Measurements from ENCODE around the gene PPP2R5E.
"Not testable (repeated sequence)": the region's sequence is repeated elsewhere in the genome, so short reads cannot be mapped to it uniquely, and the experiment has no call there.

The PPP2R5E gene

GRCh38 chr14:63426838-63427352 lies 116.3 kb downstream of the PPP2R5E start:
- no peak for DNase-seq

- no peak for DNase-seq
Observed at GRCh38 chr14:63423889-63424288, 119.3 kb downstream of the PPP2R5E start.

- DNase-seq = no peak
Observed at GRCh38 chr14:63423381-63423780, 119.8 kb downstream of the PPP2R5E start.

GRCh38 chr14:63421919-63422318 lies 121.3 kb downstream of the PPP2R5E start:
- no peak for DNase-seq

- DNase-seq = no peak
Observed at GRCh38 chr14:63421226-63421625, 122.0 kb downstream of the PPP2R5E start.

DNA sequence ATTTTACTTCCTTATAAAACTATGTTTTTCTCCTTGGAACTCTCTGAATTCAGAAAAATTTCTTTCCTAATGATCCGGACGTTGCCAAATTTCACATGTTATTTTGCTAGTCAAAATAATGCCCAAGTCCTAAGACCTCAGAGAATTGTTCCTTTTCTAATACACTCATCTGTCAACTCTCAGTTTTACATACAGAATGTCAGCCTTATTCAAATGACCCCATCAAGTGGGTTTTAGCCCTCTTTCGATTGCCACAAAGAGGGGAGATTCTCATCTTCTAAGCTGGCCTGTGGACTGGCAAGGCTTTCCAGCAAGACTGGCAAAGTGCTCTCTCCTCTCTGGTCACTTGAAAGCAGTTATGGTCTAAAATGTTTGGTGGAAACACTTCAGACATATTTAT lies 125.2 kb downstream of the PPP2R5E start:
- no peak for DNase-seq

DNA sequence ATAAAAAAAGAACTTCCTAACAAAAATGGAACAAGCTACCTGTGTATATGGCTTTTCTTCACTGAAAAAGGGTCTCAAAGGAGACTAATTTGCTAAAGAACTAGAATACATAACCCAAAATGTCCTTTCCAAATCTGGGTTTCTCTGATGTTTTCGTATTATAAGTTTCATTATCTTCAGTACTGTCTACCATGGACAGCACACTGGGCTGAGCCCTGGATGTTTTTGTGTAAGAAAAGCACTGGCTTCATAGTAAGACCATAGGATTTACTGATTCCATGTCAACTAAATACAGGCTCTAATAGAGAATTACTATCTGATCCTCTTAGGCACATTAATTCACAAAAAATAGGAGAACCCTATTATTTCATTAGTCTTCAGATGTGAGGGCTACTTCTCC lies 130.2 kb downstream of the PPP2R5E start:
- DNase-seq = no peak

DNA sequence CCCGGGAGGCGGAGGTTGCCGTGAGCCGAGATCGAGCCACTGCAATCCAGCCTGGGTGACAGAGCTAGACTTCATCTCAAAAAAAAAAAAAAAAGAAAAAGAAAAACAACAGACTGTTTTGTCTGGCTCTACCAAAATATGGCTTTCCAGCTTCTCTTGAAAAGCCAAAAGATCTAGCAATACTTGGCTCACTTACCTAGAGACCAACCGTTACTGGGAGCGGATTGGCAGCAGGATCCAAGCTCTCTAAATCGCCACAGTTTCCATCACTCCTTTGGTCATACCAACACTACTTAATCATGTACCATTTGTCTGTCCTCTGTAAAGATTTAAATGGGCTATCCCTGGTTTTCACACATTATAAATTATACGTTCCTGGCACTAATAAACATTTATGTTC lies 136.8 kb downstream of the PPP2R5E start:
- DNase-seq = no peak

- DNase-seq = no peak
Observed at GRCh38 chr14:63405715-63406114, 137.5 kb downstream of the PPP2R5E start.

DNA sequence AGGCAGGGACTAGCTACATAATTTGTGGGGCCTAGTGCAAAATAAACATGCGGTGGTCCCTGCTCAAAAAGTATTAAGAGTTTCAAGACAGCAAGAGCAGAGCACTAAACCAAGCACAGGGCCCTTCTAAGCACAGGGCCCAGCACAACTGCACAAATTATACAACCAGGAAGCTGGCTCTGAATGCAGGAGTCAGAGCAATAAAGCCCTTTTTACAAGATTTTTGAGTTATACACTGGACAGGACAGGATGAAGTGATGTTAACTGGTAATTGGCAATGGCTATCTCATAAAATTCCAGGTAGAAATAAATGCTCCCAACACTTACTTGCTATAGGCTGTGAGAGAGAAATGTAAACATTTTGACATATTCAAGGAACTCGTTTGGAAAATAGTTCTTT lies 138.3 kb downstream of the PPP2R5E start:
- no peak for DNase-seq

GRCh38 chr14:63401646-63402045 lies 141.5 kb downstream of the PPP2R5E start:
- DNase-seq = no peak

DNA sequence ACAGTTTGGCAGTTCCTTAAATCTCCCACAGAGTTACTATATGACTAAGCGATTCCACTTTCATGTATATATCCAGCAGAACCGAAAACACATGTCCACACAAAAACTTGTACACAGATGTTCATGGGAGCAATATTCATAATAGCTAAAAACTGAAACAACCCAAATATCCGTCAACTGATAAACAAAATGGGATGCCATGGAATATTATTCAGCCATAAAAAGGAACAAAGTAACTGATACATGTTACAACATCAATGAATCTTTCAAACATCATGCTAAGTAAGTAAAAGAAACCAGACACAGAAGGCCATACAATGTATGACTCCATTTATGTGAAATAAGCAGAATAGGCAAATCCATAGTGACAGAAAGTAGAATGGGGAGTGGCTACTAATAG lies 144.2 kb downstream of the PPP2R5E start:
- no peak for DNase-seq

GRCh38 chr14:63394841-63395240 lies 148.3 kb downstream of the PPP2R5E start:
- DNase-seq = peak; percentile 67

GRCh38 chr14:63394432-63394831 lies 148.7 kb downstream of the PPP2R5E start:
- DNase-seq = no peak

GRCh38 chr14:63393012-63393411 lies 150.2 kb downstream of the PPP2R5E start:
- no peak for DNase-seq

DNA sequence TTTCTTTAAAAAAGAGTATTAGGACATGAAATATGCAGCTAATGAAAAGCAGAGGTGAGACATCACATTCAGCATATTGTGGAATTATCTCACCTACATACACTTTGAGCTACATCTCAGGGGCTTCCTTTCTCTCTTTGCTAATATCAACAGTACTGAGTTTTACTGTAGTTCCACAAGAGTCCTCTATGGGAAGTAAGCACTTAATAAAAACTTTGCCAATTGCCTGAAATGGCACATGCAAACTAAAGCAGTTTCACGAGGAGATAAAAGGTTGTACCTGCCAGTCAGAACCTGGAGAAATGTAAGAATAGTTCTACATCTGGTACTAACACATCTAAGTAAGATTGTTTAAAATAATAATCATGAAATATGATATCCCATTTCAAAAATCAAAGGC lies 150.9 kb downstream of the PPP2R5E start:
- DNase-seq = no peak

- peak; percentile 50 for DNase-seq
Observed at GRCh38 chr14:63388766-63389431, 154.3 kb downstream of the PPP2R5E start.

DNA sequence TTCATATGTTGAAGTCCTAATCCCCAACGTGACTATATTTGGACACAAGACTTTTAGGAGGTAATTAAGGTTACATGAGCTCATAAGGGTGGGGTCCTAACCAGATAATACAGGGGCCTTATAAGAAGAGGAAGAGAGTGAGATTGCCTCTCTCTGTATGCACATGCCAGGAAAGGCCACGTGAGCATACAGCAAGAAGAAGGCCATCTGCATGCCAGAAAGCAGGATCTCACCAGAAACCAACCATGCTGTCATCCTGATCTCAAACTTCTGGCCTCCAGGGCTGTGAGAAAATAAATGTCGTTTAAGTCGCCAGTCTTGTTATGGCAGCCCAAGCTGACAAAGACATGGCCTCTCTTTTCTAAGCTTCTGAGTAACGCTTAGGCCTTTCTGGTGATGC lies 155.5 kb downstream of the PPP2R5E start:
- peak; percentile 12 for DNase-seq

DNA sequence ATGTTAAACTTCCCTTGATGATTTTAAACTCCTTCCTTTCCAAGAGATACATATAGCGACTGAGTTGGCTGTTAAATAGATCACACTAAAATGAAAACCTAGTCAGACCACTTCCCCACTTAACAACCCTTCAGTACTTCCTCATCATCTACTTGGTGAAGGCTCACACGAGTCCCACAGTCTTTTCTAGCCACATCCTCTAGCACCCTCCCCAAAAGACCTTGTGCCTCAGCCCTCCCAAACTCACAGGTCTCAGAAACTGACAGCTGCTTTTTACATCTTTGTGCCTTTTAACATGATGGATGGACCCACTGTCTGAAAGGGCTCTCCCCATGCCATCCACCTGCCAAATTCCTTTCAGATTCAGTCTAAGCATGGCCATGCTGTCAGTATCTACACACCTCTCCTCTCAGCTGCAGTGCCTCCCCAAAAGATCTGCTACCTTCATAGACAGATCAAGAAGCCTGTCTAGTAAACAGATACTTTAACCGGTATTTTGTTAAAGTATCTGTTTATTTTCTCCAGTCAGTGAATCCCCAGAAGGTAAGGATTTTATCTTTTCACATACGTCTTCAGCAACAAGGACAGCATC lies 159.3 kb downstream of the PPP2R5E start:
- DNase-seq = no peak

DNA sequence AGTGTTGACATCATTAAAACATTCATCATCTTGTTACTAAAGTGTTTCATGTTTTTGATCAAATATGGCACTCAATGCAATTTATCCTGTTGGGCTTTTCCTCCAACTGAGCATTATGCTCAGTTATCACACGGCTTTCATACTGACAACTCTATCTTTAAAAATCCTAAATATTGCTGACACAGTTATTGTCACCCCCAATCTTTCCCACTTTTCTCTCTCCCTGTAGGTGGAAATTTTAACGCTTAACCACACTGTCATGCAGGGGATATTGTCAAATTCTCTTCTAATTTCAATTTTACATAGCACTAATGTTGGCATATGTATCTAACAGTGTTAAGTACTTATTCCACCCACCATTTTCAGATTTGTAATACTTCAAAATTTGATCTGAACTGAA lies 164.7 kb downstream of the PPP2R5E start:
- no peak for DNase-seq

DNA sequence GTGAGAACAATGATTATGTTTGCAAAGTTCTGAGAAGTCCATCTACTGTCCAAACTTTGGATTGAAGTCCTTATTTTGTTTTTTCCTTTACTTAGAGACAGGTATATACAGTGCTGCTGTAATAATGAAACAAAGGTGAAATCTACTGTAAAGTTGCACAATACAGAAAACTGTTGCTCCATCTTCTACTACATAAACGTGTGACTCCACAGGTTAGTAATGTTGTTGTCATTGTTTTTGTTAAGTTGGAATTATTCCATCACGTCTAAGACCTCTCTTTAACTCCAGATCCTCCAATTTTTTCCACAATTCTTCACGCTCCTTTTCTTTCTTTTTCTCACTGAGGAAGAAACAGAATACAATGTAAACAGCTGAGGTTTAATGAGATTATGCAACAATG lies 167.4 kb downstream of the PPP2R5E start:
- DNase-seq = peak; percentile 18

DNA sequence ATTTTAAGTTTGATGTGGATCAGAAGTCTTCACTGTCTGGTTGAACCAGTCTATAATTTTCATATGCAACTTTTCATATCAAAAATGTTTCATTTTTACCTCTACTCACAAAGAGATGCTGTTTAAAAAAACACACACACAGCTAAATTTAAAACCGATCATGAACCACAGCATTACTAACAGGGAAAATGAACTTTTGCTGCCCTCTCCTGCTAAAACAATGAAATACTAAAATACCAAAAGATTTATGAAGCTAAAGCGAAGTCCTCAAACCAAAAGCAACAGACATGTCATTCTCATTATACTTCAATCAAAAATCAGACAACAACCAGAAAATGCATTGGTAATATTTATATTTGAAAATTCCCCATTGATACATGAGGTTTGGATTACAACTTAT lies 171.6 kb downstream of the PPP2R5E start:
- not testable (repeated sequence) for DNase-seq

- no peak for DNase-seq
Observed at GRCh38 chr14:63371033-63371432, 172.1 kb downstream of the PPP2R5E start.

DNA sequence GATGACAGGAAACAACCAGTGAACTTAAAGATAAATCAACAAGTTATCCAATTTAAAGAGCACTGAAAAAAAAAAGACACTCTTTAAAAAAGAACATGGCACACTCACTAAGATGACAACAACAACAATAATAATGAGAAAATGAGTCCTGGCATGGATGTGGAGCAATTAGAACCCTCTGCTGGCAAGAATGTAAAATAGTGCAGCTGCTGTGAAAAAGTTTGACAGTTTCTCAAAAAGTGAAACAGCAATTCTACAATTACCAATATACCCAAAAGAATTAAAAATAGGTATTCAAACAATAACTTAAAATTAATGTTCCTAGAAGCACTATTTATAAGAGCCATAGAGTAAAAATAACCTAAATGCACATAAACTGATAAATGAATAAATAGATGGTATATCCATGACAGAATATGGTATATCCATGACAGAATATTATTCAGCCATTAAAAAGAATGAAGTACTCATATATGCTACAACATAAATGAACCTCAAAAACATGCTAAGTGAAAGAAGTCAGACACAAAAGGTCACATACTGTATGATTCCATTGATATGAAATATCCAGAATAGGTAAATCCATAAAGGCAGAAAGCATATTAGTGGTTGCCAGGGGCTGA lies 175.3 kb downstream of the PPP2R5E start:
- DNase-seq = no peak

Data from fibroblast of skin of right biceps (primary cell).